Endometrium (tissue), 2 donors: ENCODE results near the gene ENOPH1.
"Not testable (repeated sequence)": the region's sequence is repeated elsewhere in the genome, so short reads cannot be mapped to it uniquely, and the experiment has no call there.

Experiments
- FAIRE-seq: peaks from 2 replicates; lab custom pipeline; 2012; peaks lifted over from hg19 to GRCh38; lab: Jason Lieb, UNC
- donor health status: control.
- donor health status: control.

ENOPH1 gene

GRCh38 chr4:82473621-82474164 is 43.3 kb downstream of the ENOPH1 start:
- FAIRE-seq: no peak

GRCh38 chr4:82475931-82476330 is 45.5 kb downstream of the ENOPH1 start:
- FAIRE-seq: not testable (repeated sequence)

GRCh38 chr4:82477469-82477868 is 47.1 kb downstream of the ENOPH1 start:
- not testable (repeated sequence) for FAIRE-seq

DNA sequence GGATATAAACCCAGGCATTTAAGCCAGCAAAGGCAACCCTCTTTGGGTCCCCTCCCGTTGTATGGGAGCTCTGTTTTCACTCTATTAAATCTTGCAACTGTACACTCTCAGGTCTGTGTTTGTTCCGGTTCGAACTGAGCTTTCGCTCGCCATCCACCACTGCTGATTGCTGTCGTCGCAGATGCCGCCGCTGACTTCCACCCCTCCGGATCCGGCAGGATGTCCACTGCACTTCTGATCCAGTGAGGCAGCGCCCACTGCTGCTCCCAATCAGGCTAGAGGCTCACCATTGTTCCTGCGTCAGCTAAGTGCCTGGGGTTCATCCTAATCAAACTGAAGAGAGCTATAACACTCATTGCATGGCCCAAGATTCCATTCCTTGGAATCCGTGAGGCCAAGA is 49.2 kb downstream of the ENOPH1 start:
- FAIRE-seq: no peak

DNA sequence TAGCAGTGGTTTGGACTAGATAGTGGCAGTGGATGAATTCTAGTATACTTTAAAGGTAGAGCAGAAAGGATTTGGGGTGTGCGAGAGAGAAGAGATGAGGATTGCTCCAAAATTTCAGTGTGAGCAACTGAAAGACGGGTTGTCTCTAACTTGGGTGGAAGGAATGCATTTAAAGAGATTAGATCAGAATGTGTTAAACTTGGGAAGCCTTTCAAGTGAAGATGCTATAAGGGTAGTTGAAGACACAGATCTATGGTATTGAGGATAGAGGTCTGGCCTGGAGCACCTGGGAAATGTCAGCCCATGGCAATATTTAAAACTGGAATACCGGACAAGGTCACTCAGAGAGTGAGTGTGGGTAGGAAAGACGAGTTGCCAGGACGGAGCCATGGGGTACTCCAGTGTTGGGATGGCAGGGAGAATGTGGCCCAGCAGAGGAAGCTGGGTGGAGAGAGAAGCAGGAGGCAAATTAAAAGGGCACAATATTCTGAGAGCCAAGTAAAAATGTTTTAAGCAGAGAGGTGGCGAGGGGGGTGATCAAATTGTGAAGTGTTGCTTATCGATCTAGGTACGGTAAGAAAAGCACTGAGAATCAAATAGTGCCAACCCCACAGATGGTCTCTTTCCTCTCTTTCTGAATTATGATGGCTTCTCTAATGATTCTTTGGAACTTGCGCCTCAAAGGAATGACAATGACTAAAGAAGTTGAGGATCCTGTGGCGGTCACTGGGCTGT is 50.5 kb downstream of the ENOPH1 start:
- FAIRE-seq: no peak

GRCh38 chr4:82481506-82481840 is 51.1 kb downstream of the ENOPH1 start:
- FAIRE-seq: no peak

GRCh38 chr4:82482387-82482786 is 52.0 kb downstream of the ENOPH1 start:
- no peak for FAIRE-seq

DNA sequence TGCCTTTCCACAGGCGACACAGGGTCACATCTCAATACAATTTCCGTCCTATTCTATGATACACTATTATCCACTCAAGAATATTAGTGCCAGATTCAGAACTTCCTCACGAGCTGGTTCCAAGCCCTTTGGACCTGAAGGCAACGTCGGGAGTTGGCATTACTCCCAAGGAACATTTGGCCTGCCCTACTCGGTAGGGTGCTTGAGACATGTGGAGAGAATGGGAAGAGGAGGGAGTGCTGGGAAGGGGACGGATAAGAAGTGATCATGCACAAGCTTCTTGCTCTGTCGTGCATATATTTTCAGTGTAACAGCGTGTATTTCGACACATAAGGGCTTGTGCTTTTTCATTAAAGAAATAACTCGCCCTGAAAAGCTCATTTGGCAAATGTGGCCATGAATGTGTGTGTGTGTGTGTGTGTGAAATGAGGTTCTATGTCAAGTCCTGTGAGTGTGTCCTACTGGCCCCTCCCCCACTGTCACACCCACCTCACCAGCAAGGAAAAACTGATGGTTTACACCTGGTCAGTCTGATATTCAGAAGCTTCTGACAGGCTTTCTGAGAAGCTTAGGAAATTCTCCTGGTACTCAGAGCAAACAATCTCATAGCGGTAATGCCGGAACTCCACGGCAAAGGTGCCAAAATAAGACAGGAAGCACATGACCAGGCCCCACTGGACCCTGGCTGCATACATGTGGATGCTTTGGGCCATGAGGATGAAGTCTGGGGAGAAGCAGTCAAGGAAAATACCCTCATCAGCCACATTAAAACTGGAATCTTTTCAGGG is 54.8 kb downstream of the ENOPH1 start:
- FAIRE-seq: no peak

GRCh38 chr4:82489076-82489475 is 58.7 kb downstream of the ENOPH1 start:
- no peak for FAIRE-seq

GRCh38 chr4:82489987-82490386 is 59.6 kb downstream of the ENOPH1 start:
- FAIRE-seq: no peak

DNA sequence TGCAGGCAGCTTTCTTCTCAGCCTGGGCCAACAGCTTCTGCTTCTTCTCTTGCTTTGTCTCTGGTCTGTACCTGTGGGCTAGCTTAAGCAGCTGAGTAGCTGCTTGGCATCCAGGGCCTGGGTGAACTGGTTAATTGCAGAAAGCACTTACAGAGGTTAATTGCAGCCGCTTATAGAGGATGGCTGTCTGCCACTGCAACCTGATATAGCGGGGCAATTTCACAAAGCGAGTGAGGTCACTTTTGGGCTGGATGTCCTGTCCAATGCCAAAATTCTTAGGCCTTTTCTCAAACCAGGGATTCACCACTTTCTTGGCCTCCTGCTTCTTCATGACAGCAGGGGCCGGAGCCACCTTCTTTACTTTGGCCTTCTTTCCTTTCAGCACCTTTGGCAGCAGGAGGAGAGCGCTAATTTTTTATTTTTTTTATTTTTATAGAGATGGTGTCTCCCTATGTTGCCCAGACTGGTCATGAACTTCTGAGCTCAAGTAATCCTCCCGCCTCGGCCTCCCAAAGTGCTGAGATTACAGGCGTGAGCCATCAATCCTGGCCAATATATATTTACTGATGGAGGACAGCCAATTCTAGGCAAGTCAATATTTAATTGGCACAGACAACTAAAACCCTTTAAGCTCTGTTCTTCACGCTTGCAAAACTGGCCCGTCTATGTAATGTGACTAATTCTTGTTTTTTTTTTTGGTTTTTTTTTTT is 61.0 kb downstream of the ENOPH1 start:
- no peak for FAIRE-seq

GRCh38 chr4:82493721-82494425 is 63.5 kb downstream of the ENOPH1 start:
- FAIRE-seq: no peak

GRCh38 chr4:82495666-82496065 is 65.3 kb downstream of the ENOPH1 start:
- FAIRE-seq: no peak

- no peak for FAIRE-seq
Observed at GRCh38 chr4:82496349-82496748, 66.0 kb downstream of the ENOPH1 start.

GRCh38 chr4:82499738-82500434 is 69.5 kb downstream of the ENOPH1 start:
- FAIRE-seq: no peak

GRCh38 chr4:82500435-82501153 is 70.2 kb downstream of the ENOPH1 start:
- no peak for FAIRE-seq

DNA sequence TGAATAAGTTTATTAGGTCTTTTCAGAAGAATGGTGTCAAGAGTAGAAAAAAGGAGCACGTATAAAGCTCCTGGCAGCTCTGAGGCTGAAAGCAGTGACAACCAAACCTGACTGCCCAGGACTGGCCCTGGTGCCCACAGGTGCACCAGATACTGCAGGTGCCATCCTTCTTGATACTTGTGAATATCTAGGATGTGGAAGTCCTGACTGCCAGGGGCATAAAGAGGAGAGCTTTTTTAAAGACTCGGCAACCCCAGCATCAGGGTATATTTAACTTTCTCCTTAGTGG is 70.7 kb downstream of the ENOPH1 start:
- no peak for FAIRE-seq

DNA sequence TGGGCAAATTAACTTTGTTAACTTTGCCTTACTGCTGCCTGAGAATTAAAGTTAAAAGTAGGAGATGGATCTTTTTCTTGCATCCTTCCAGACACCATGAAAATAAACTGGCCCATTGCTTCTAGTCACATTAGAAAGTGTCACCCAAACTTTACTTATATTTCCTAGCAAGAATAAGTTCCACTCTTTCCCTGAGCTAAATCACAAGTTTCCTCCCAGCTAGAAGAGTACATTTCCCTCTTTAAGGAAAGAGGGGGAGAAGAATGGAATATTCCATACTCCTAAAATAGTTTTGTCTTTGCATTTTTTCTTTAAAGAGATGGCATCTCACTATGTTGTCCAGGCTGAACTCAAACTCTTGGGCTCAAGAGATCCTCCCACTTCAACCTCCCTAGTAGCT is 77.6 kb downstream of the ENOPH1 start:
- no peak for FAIRE-seq

DNA sequence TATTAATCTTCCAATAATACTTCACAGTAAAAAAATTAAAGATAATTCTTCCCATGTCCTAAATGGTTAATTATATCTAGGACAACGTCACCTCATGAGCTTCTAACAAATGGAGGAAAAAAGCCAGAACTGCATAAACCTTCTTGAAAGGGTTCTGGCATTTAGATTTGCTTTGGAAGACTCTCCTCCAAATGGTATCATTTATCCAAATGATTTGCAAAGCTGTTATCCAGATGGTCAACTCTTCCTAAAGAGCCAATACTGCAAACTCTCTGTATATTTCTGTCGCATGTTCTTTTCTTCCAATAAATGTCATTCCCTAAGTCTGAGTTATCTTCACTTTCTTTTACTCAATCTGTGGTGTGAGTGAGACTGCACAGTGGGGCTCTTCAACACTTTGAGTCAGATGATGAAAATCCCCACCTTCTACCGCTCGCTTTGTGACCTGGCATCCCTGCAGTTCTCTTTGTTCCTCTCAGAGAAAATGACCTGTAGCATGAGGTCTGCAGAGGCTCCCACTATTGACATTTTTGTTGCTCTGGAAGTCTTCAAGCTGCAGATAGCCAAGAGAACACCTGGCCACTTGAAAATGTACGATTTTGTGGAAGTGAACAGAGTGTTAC is 78.5 kb downstream of the ENOPH1 start:
- FAIRE-seq: no peak

- FAIRE-seq: no peak
Observed at GRCh38 chr4:82510216-82510615, 79.8 kb downstream of the ENOPH1 start.
